IPS DF 4.7 (cell line): Measurements from ENCODE around the gene ITPRID2.
"Not testable (repeated sequence)": the region's sequence is repeated elsewhere in the genome, so short reads cannot be mapped to it uniquely, and the experiment has no call there.

Source experiments
- DNase-seq: peaks from one replicate; pipeline ENCODE4 v3.0.0-alpha.2; 2013; ENCODE audit warnings: low spot score; ENCODE audit errors: extremely low read depth

The ITPRID2 gene

GRCh38 chr2:181959508-181959907, 68.0 kb downstream of the ITPRID2 start:
- DNase-seq = no peak

- DNase-seq = not testable (repeated sequence)
Observed at GRCh38 chr2:181961167-181961566, 69.6 kb downstream of the ITPRID2 start.

- DNase-seq = no peak
Observed at GRCh38 chr2:181962142-181962541, 70.6 kb downstream of the ITPRID2 start.

GRCh38 chr2:181970160-181970794, 78.7 kb downstream of the ITPRID2 start:
- no peak for DNase-seq

- no peak for DNase-seq
Observed at GRCh38 chr2:181971032-181971431, 79.5 kb downstream of the ITPRID2 start.

- no peak for DNase-seq
Observed at GRCh38 chr2:181972431-181973170, 81.1 kb downstream of the ITPRID2 start.

- no peak for DNase-seq
Observed at GRCh38 chr2:181973171-181973783, 81.7 kb downstream of the ITPRID2 start.

GRCh38 chr2:181977661-181978350, 86.3 kb downstream of the ITPRID2 start:
- no peak for DNase-seq

GRCh38 chr2:181978351-181979150, 87.0 kb downstream of the ITPRID2 start:
- DNase-seq = no peak
